Choroid plexus epithelial cell (primary cell): ENCODE data around the gene XKR7.
A peak's percentile ranks its signal among the peaks of the same experiment; 100 is the strongest.
"Not testable (repeated sequence)": the region's sequence is repeated elsewhere in the genome, so short reads cannot be mapped to it uniquely, and the experiment has no call there.

Experiments
- DNase-seq: peaks from one replicate; pipeline ENCODE4 v3.0.0-alpha.2; 2010; ENCODE audit warnings: low read depth
- H3K4me3 ChIP-seq: 2 replicates; pipeline ENCODE4 v1.5.1; 2011; ENCODE audit warnings: low read depth, mild to moderate bottlenecking, control low read depth, low read length, moderate library complexity
- TF ChIP-seq, protein P1 (sequence below): conservative IDR thresholded peaks from 2 replicates; pipeline ENCODE4 v1.5.1; 2011; ENCODE audit warnings: low read depth, mild to moderate bottlenecking, control low read depth, inconsistent platforms, low read length, moderate library complexity

The XKR7 gene

DNA sequence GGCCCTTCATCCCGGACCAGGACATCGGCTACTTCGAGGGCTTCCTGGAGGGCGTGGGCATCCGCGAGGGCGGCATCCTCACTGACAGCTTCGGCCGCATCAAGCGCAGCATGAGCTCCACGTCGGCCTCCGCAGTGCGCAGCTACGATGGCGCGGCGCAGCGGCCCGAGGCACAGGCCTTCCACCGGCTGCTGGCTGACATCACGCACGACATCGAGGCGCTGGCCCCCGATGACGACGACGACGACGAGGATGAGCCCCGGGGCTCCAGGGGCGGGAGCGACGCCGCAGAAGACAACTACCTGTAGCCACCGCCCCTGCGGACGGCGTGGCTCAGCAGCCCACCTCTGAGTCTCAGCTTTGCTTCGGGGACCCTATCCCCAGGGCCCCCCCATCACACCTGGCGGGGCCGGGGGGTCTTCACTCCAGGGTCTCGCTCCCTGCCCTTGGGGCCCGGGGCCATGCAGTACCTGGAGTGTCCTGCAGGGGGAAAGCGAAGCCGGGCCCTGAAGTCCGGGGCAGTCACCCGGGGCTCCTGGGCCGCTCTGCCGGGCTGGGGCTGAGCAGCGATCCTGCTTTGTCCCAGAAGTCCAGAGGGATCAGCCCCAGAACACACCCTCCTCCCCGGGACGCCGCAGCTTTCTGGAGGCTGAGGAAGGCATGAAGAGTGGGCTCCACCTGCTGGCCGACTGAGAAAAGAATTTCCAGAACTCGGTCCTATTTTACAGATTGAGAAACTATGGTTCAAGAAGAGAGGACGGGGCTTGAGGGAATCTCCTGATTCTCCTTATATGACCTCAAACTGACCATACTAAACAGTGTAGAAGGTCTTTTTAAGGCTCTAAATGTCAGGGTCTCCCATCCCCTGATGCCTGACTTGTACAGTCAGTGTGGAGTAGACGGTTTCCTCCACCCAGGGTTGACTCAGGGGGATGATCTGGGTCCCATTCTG lies 63.3 kb downstream of the XKR7 start:
- DNase-seq = peak; percentile 71

DNA sequence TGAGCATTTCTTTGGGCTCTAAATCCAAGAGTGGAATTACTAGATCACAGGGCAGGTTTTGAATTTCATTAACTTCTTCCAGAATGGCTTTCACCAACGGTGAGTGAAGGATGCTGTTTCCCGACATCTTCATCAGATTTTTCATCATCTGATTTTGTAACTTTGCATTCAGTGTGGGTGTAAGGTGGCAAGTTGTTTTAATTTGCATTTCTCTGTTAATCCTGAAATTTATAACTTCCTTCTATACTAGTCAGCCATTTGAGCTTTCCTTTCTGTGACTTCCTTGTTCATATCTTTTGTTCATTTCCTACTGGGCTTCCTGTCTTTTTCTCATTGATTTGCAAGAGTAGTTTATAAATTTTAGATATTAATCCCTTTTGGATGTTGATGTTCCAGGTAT lies 65.4 kb downstream of the XKR7 start:
- no peak for DNase-seq
- TF ChIP-seq, protein P1, sequence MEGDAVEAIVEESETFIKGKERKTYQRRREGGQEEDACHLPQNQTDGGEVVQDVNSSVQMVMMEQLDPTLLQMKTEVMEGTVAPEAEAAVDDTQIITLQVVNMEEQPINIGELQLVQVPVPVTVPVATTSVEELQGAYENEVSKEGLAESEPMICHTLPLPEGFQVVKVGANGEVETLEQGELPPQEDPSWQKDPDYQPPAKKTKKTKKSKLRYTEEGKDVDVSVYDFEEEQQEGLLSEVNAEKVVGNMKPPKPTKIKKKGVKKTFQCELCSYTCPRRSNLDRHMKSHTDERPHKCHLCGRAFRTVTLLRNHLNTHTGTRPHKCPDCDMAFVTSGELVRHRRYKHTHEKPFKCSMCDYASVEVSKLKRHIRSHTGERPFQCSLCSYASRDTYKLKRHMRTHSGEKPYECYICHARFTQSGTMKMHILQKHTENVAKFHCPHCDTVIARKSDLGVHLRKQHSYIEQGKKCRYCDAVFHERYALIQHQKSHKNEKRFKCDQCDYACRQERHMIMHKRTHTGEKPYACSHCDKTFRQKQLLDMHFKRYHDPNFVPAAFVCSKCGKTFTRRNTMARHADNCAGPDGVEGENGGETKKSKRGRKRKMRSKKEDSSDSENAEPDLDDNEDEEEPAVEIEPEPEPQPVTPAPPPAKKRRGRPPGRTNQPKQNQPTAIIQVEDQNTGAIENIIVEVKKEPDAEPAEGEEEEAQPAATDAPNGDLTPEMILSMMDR = no peak
- no peak overlapping the region for H3K4me3 ChIP-seq

More for the DNA sequence above, 63.3 kb downstream of the XKR7 start:
- peak overlapping the region; percentile 32 for H3K4me3 ChIP-seq
- TF ChIP-seq, protein P1 = peak; percentile 84

DNA sequence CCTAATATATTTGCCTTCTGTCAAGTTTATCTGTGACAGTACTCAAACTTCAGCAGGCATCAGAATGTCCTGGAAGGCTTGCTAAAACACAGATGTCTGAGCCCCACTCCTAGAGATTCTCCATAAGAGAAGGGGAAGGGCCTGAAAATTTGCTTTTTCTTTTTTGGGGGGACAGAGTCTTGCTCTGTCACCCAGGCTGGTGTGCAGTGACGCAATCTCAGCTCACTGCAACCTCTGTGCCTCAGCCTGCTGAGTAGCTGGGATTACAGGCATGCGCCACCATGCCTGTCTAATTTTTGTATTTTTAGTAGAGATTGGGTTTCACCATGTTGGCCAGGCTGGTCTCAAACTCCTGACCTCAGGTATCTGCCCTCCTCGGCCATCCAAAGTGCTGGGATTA lies 65.8 kb downstream of the XKR7 start:
- H3K4me3 ChIP-seq, DNase-seq: not testable (repeated sequence)

DNA sequence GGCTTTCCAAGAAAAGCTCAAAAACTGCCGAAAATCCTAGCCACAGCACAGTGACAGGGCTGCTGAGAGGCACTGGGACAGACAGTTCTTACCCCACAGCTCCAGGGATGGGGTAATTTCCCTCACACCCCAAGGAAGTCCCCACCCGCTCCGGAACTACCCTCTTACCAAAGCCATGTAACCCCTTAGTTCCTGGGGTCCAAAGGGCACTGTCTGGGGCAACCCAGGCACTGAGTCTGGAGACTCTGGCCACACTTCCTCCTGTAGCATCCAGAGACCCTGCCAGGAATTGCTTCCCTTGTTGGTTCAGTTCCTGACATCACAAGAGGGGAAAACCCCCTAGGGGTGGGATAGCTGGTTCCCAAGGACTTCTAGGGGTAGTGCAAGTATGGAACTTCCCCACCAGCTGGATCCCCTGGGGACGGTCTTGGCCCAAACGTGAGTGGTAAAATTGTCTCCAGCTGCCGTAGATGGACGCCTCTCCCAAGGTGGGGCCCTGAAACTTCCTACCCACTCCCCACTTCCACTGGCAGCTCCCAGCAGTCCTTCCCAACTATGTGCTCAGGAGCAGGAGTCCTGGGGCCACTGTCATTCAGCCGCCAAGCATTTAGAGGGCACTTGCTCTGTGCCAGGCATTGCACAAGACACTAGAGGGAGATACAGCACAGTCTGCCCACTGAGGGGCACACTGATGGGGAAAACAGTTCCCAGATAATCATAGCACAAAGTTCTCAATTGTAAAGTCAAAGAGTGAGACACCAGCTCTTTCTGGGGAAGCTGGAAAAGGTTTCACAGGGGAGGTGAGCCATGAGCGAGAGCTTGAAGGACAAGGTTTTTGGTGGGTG lies 66.9 kb downstream of the XKR7 start:
- DNase-seq = no peak
- TF ChIP-seq, protein P1 = peak; percentile 30
- no peak overlapping the region for H3K4me3 ChIP-seq

DNA sequence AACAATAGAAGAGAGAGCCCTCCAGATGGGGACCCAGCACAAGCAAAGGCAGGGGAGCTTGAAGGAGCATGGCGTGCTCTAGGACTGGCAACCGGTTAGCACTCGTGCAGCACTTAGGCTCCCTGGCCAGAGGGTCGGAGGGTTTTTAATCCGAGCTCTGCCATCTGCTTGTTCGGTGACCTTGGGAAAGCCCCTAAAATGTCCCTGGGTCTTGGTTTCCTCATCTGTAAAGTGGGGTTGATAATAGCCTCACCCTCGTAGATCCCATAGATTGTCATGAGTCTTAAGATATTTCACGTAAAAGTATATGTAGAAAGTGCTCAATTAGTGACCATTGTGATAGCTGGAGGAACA lies 67.5 kb downstream of the XKR7 start:
- TF ChIP-seq, protein P1 = no peak
- no peak for DNase-seq
- no peak overlapping the region for H3K4me3 ChIP-seq

DNA sequence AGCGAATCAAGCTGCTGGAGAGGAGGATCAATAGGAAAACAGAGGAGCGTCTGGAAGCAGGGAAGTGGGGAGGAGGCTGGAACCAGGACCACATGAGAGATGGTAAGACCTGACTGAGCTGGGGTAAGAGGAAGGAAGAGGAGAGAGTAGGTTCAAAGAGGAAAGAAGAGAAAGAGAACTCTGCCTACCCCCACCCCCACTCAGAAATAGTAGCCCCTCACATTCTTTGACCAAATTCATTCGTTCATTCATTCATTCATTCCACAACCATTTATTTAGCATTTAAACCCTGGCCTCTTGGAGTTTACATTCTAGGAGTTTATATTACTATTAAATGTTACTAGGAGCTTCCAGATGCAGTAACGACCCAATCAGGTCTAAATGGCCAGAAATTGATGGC lies 68.3 kb downstream of the XKR7 start:
- no peak for DNase-seq
- TF ChIP-seq, protein P1 = no peak
- H3K4me3 ChIP-seq = no peak overlapping the region

DNA sequence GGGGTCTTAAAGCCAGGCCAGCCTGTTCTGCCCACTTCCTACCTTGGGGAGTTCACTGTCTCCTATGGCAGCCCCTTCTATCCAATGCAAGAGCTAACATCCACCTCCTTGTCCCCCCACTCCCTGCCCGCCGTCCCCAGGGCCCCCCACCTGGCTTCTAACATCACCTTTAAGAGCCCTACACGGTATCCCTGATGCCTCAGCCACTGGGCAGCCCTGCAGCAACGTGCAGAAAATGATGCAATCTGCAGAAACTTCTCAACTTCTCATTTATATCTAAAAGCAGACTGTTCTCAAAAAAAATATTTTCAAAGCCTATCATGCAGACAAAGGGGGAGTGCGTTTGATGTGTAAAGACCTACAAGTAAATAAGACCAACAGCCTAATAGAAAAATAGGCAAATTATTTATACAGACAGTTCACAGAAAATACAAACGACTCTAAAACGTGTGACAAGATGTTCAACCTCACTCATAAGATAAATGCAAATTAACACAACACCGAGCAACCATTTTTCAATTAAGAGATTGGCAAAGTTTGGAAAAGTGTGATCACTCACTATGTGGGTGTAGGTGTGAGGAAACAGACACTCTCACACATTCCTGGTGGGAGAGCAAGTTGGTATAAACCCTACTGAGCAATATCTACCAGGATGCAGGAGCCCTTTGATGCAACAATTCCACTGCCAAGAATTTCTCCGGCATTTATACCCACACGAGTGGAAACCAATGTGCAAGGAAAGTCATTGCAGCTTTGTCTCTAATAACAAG lies 69.0 kb downstream of the XKR7 start:
- H3K4me3 ChIP-seq = no peak overlapping the region
- DNase-seq = peak; percentile 34
- TF ChIP-seq, protein P1 = no peak
